Ectodermal cell (in vitro differentiated cells): ENCODE results near the gene MICAL2.

Experiments
- H3K27ac ChIP-seq: 2 replicates; pipeline ENCODE4 v1.7.0; 2013; ENCODE audit warnings: mild to moderate bottlenecking, low read depth, low read length; ENCODE audit not compliant: insufficient read depth, poor library complexity, severe bottlenecking
- H3K27me3 ChIP-seq: 2 replicates; pipeline ENCODE4 v1.7.0; 2013; ENCODE audit warnings: mild to moderate bottlenecking, low read length; ENCODE audit not compliant: insufficient read depth, control insufficient read depth, poor library complexity, severe bottlenecking
- H3K36me3 ChIP-seq: one replicate; pipeline ENCODE4 v1.7.0; 2013; ENCODE audit warnings: low read length; ENCODE audit not compliant: control insufficient read depth, insufficient read depth
- H3K4me1 ChIP-seq: one replicate; pipeline ENCODE4 v1.7.0; 2013; ENCODE audit warnings: low read length; ENCODE audit not compliant: control insufficient read depth, insufficient read depth
- H3K4me3 ChIP-seq: 2 replicates; pipeline ENCODE4 v1.7.0; 2013; ENCODE audit warnings: low read depth, low read length, control low read depth; ENCODE audit not compliant: insufficient read depth
- H3K9me3 ChIP-seq: 2 replicates; pipeline ENCODE4 v1.7.0; 2013; ENCODE audit warnings: mild to moderate bottlenecking, low read length, moderate library complexity; ENCODE audit not compliant: control insufficient read depth
- WGBS, 2 experiments: methylation state at CpG; one replicate each; pipeline ENCODE4 v1.1.7; 2013; ENCODE audit warnings: missing lambda C conversion rate in 2 of 2; 5-methylcytosine and 5-hydroxymethylcytosine counted together

Gene MICAL2

GRCh38 chr11:12109591-12110196, 696 bp upstream of the MICAL2 start:
- Histone ChIP-seq H3K36me3 (no peaks in the 10 kb centered on the region), H3K27me3 (peaks cover 45% of the 10 kb centered on the region)
- 43 to 44% methylated on average over 7 of the region's 7 CpGs for WGBS, 2 experiments

GRCh38 chr11:12110714-12111548, 541 bp downstream of the MICAL2 start:
- Histone ChIP-seq H3K4me1 (peaks cover 5% of the 10 kb centered on the region), H3K27ac (no peak overlapping the region), H3K36me3 (no peaks in the 10 kb centered on the region), H3K9me3 (no peaks in the 10 kb centered on the region), H3K27me3 (peaks cover 45% of the 10 kb centered on the region), H3K4me3 (peak overlapping the region; percentile 49)
- WGBS, 2 experiments, result 2% methylated on average over 67 of the region's 67 CpGs

More at GRCh38 chr11:12109591-12110196, 696 bp upstream of the MICAL2 start:
- Histone ChIP-seq H3K9me3 (no peaks in the 10 kb centered on the region), H3K4me1 (peaks cover 5% of the 10 kb centered on the region), H3K4me3 (peak overlapping the region; percentile 49), H3K27ac (no peak overlapping the region)

GRCh38 chr11:12111549-12112520, 1.4 kb downstream of the MICAL2 start:
- H3K9me3 ChIP-seq, result no peaks in the 10 kb centered on the region
- 50 to 54% methylated on average over 12 of the region's 12 CpGs for WGBS, 2 experiments

GRCh38 chr11:12112750-12113149, 2.4 kb downstream of the MICAL2 start:
- Histone ChIP-seq H3K36me3 (no peaks in the 10 kb centered on the region), H3K9me3 (no peaks in the 10 kb centered on the region), H3K27me3 (peaks cover 45% of the 10 kb centered on the region), H3K27ac (no peak overlapping the region), H3K4me3 (no peak overlapping the region), H3K4me1 (peaks cover 5% of the 10 kb centered on the region)
- WGBS, 2 experiments, result 97 to 100% methylated on average over 2 of the region's 2 CpGs

More at GRCh38 chr11:12111549-12112520, 1.4 kb downstream of the MICAL2 start:
- no peaks in the 10 kb centered on the region for H3K36me3 ChIP-seq
- H3K27me3 ChIP-seq, result peaks cover 45% of the 10 kb centered on the region
- peak overlapping the region; percentile 49 for H3K4me3 ChIP-seq
- no peak overlapping the region for H3K27ac ChIP-seq
- H3K4me1 ChIP-seq, result peaks cover 5% of the 10 kb centered on the region

- H3K27me3 ChIP-seq, result peaks cover 45% of the 10 kb centered on the region
- no peaks in the 10 kb centered on the region for H3K36me3 ChIP-seq
- no peaks in the 10 kb centered on the region for H3K9me3 ChIP-seq
- H3K4me3 ChIP-seq, result no peak overlapping the region
- no peak overlapping the region for H3K27ac ChIP-seq
- H3K4me1 ChIP-seq, result peaks cover 5% of the 10 kb centered on the region
- 93 to 94% methylated on average over 5 to 6 of the region's 8 CpGs for WGBS, 2 experiments
These were observed 2.9 kb downstream of the MICAL2 start for GRCh38 chr11:12113294-12113693.

GRCh38 chr11:12114193-12115033, 4.0 kb downstream of the MICAL2 start:
- Histone ChIP-seq H3K27me3 (peaks cover 39% of the 10 kb centered on the region), H3K9me3 (no peaks in the 10 kb centered on the region), H3K4me3 (no peak overlapping the region), H3K27ac (no peak overlapping the region), H3K4me1 (peaks cover 7% of the 10 kb centered on the region), H3K36me3 (no peaks in the 10 kb centered on the region)
- 89 to 90% methylated on average over 21 of the region's 21 CpGs for WGBS, 2 experiments

- H3K27me3 ChIP-seq, result peaks cover 18% of the 10 kb centered on the region
- 94 to 96% methylated on average over 8 to 9 of the region's 9 CpGs for WGBS, 2 experiments
- peaks cover 4% of the 10 kb centered on the region for H3K4me1 ChIP-seq
- H3K27ac ChIP-seq, result no peak overlapping the region
- H3K9me3 ChIP-seq, result no peaks in the 10 kb centered on the region
- H3K36me3 ChIP-seq, result no peaks in the 10 kb centered on the region
- no peak overlapping the region for H3K4me3 ChIP-seq
These were observed 6.1 kb downstream of the MICAL2 start for GRCh38 chr11:12116425-12117032.

GRCh38 chr11:12117200-12117599, 6.8 kb downstream of the MICAL2 start:
- H3K4me1 ChIP-seq, result peaks cover 4% of the 10 kb centered on the region
- no peak overlapping the region for H3K4me3 ChIP-seq
- H3K36me3 ChIP-seq, result no peaks in the 10 kb centered on the region
- WGBS, 2 experiments, result 88 to 91% methylated on average over 4 of the region's 4 CpGs
- H3K27me3 ChIP-seq, result peaks cover 11% of the 10 kb centered on the region
- H3K27ac ChIP-seq, result no peak overlapping the region
- H3K9me3 ChIP-seq, result no peaks in the 10 kb centered on the region

- Histone ChIP-seq H3K27me3 (peaks cover 7% of the 10 kb centered on the region), H3K36me3 (no peaks in the 10 kb centered on the region), H3K27ac (no peak overlapping the region), H3K4me1 (peaks cover 4% of the 10 kb centered on the region), H3K9me3 (no peaks in the 10 kb centered on the region), H3K4me3 (no peak overlapping the region)
- WGBS, 2 experiments, result 87 to 91% methylated on average over 2 of the region's 2 CpGs
These were observed 7.2 kb downstream of the MICAL2 start for GRCh38 chr11:12117611-12118010.
